Esophagus squamous epithelium (tissue), 5 donors: ENCODE data around the gene ENTR1. TPM values are rescaled to one million over a fixed set of nuclear protein-coding genes. Genes with fewer than 3 reads are reported as not detected.

Source experiments
- DNase-seq: peaks from one replicate; lab custom pipeline; 2025; lab: John Stamatoyannopoulos, UW
- H3K27ac ChIP-seq, 4 donors: fragments of 200-600 bp; sonication (generic); one replicate each; pipeline ENCODE4 v1.5.1; 2016 to 2019; ENCODE audit warnings: mild to moderate bottlenecking in 1 of 4
- H3K27me3 ChIP-seq, 4 donors: fragments of 200-600 bp; sonication (generic); 1 replicate in 3 of 4; 2 replicates in 1 of 4; pipeline versions ENCODE4 v1.5.1 to v1.6.0; 2017 to 2021; ENCODE audit warnings: antibody characterized with exemption in 1 of 4
- H3K36me3 ChIP-seq, 3 donors: fragments of 200-600 bp; sonication (generic); one replicate each; pipeline ENCODE4 v1.5.1; 2016 to 2019
- H3K4me1 ChIP-seq, 3 donors: fragments of 200-600 bp; sonication (generic); one replicate each; pipeline ENCODE4 v1.5.1; 2017 to 2019
- H3K4me3 ChIP-seq, 4 donors: fragments of 200-600 bp; sonication (generic); 1 replicate in 3 of 4; 2 replicates in 1 of 4; pipeline ENCODE4 v1.5.1; 2016 to 2019; ENCODE audit warnings: mild to moderate bottlenecking in 2 of 4, moderate library complexity in 1 of 4
- H3K9me3 ChIP-seq, 3 donors: fragments of 200-600 bp; sonication (generic); one replicate each; pipeline ENCODE4 v1.5.1; 2016 to 2019
- CTCF ChIP-seq, 6 experiments: fragments of 450-650 bp in 4 of 6; fragments of 200-600 bp in 2 of 6; sonication (generic) in 2 of 6; IDR thresholded peaks; one replicate each; pipeline ENCODE4 v1.5.1; 2016 to 2019; ENCODE audit warnings: antibody characterized with exemption in 6 of 6, mild to moderate bottlenecking in 4 of 6, moderate library complexity in 4 of 6
- POLR2A ChIP-seq, 4 donors: fragments of 450-650 bp; IDR thresholded peaks; one replicate each; pipeline ENCODE4 v1.6.1; 2017; ENCODE audit warnings: antibody characterized with exemption in 4 of 4, mild to moderate bottlenecking in 4 of 4, moderate library complexity in 3 of 4
- WGBS, 2 donors: methylation state at CpG; one replicate each; pipeline ENCODE4 v1.1.5; 2018; 5-methylcytosine and 5-hydroxymethylcytosine counted together
- intact Hi-C: fragments of 100-400 bp; cut with DNase I; formaldehyde crosslinking; loops from one replicate; pipeline ENCODE4 v1.15.0; 2022
- total RNA-seq, 4 donors: library from RNA; depleted of rRNA; stranded (reverse); fragments of >200 nt; gene quantifications; one replicate each; pipeline ENCODE4 v1.1.0, GENCODE V29; 2016
- donor health status: DM: yes; HTN: yes; CAD: no.

ENTR1 gene
- total RNA-seq, 4 donors from 2014 or later: 24.3 to 31.9 (median 28.2) TPM

GRCh38 chr9:136370687-136371532 lies 39.5 kb downstream of the ENTR1 start:
- DNase-seq: no peak
- H3K9me3 ChIP-seq: no peaks in the 10 kb centered on the region
- intact Hi-C loops: no loop called here
- no peaks in the 10 kb centered on the region for H3K27me3 ChIP-seq
- 92 to 93% methylated on average over 13 of the region's 54 CpGs for WGBS, 2 donors
- peaks cover 0 to 26% (median 7%) of the 10 kb centered on the region in 3 donors for H3K4me1 ChIP-seq
- TF ChIP-seq POLR2A (IDR thresholded peaks at IDR 0.05) (no peak), CTCF (IDR thresholded peaks at IDR 0.05) (no peak)
- no peak overlapping the region for H3K27ac ChIP-seq
- H3K36me3 ChIP-seq: peaks cover 0 to 7% (median 0%) of the 10 kb centered on the region in 3 donors
- no peak overlapping the region for H3K4me3 ChIP-seq

DNA sequence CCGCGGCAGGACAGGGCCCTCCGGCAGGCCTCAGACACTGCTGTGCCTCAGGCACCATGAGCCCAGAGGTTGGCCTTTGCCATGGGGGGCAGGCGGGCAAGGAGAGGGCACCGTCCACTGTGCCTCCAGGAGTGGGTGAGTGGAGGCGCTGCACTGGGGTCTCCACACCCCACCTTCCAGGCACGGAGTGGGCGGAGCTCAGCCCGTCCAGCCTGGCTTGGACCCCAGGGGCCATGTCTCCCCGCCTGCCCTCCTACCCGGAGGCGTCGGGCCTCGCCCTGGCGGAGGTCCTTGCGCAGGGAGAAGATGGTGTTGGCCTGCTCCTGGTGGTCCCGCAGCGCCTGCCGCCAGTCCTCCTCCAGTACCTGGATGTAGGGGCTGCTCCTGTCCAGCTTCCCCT lies 40.4 kb downstream of the ENTR1 start:
- WGBS, 2 donors: no CpG with 5 or more reads among the region's 19 CpGs
- TF ChIP-seq CTCF (IDR thresholded peaks at IDR 0.05) (no peak), POLR2A (IDR thresholded peaks at IDR 0.05) (no peak)
- Histone ChIP-seq H3K27me3 (peaks cover 0 to 7% (median 0%) of the 10 kb centered on the region in 4 donors), H3K9me3 (no peaks in the 10 kb centered on the region), H3K27ac (no peak overlapping the region), H3K4me1 (peaks cover 0 to 33% (median 7%) of the 10 kb centered on the region in 3 donors), H3K4me3 (no peak overlapping the region), H3K36me3 (no peaks in the 10 kb centered on the region)
- intact Hi-C loops: no loop called here
- DNase-seq: no peak

DNA sequence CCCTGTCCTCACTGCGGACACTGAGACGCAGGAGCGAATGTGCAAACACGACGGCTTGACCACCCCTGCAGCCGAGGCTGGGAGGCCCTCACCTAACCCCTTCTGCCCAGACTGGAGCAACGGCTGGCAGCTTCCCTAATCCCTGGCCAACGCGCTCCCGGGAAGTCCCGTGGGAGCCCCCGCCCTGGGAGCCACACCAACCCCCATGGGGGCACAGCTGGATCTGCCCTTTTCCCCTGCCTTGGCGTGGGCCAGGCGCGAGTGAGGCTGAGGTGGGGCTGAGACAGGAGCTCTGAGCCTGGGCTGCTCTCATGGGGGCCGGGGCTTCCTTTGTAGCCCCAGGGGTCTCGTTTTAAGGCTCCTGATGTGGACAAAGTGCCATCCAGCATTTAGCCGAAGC lies 42.2 kb downstream of the ENTR1 start:
- Histone ChIP-seq H3K27me3 (peaks cover 0 to 18% (median 0%) of the 10 kb centered on the region in 4 donors), H3K4me3 (no peak overlapping the region), H3K36me3 (no peaks in the 10 kb centered on the region), H3K9me3 (no peaks in the 10 kb centered on the region), H3K4me1 (peaks cover 8 to 37% (median 15%) of the 10 kb centered on the region in 3 donors), H3K27ac (no peak overlapping the region)
- 33 to 60% methylated on average over 1 of the region's 18 CpGs for WGBS, 2 donors
- TF ChIP-seq POLR2A (IDR thresholded peaks at IDR 0.05) (no peak), CTCF (IDR thresholded peaks at IDR 0.05) (no peak)
- no peak for DNase-seq
- intact Hi-C loops: no loop called here

GRCh38 chr9:136367296-136368145 lies 42.9 kb downstream of the ENTR1 start:
- no peaks in the 10 kb centered on the region for H3K36me3 ChIP-seq
- DNase-seq: no peak
- no peaks in the 10 kb centered on the region for H3K9me3 ChIP-seq
- TF ChIP-seq POLR2A (IDR thresholded peaks at IDR 0.05) (no peak), CTCF (IDR thresholded peaks at IDR 0.05) (no peak)
- no peak overlapping the region for H3K27ac ChIP-seq
- no peak overlapping the region for H3K4me3 ChIP-seq
- H3K27me3 ChIP-seq: peaks cover 0 to 18% (median 0%) of the 10 kb centered on the region in 4 donors
- intact Hi-C loops: no loop called here
- H3K4me1 ChIP-seq: peaks cover 13 to 36% (median 15%) of the 10 kb centered on the region in 3 donors
- 83% methylated on average over 7 to 42 of the region's 45 CpGs for WGBS, 2 donors
